Endometrium (tissue), 2 donors: ENCODE data around the gene WDR82.

Experiments
- FAIRE-seq: peaks from 2 replicates; lab custom pipeline; 2012; peaks lifted over from hg19 to GRCh38; lab: Jason Lieb, UNC
- donor health status: control.
- donor health status: control.

WDR82 gene

DNA sequence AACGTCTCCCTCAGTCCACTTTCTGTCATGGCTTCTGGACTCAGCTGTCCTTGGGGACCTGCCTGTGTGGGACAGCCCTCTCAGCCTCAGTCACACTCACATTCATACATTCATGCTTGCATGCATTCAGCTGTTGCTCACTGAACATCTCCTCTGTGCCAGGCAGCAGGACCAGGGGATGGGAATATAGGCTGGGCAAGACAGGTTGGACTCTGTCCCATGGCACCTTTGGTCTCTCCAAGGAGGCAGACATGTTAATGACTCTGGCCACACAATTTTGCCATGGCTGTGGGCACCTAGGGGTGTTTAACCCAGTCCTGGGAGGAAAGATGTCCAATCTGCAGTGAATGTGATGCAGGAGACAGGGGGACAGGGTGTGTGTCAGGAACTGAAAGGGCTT is 29.9 kb upstream of the WDR82 start:
- no peak for FAIRE-seq

DNA sequence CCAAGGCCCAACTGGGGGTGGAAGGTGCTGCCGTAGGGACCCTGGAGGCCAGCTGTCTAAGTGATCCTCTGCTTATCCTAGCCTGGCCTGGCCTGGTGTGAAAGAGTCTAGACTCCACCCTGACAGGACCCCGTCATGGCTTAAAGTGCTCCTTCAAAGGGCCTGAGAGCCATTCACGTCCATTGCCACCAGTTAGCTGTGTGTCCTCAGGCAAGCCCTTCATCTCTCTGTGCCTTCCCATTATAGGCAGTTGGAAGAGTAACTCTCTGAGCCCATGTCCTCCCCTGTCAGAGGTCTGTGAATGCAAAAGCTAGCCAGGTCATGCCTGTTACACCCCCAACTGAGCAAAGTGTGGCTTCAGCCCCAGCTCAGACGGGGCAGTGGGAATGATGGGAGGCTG is 28.5 kb upstream of the WDR82 start:
- FAIRE-seq: no peak

DNA sequence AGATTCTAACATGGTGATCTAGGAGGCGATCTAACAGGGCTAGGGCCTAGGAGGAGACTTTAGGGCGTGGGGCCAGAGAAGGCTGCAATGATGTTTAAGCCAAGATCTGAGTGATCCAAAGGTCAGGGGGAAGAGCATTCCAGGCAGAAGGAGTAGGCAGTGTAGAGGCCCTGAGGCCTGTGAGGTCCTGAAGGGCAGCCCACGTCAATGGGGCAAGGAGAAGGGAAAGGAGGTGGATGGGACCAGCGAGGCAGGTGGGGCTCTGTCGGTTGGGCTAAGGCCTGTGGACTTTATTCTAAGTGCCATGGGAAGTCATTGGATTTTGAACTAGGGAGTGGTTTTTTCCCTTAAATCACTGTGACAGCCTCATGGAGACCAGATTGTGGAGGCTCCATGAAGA is 27.5 kb upstream of the WDR82 start:
- no peak for FAIRE-seq

DNA sequence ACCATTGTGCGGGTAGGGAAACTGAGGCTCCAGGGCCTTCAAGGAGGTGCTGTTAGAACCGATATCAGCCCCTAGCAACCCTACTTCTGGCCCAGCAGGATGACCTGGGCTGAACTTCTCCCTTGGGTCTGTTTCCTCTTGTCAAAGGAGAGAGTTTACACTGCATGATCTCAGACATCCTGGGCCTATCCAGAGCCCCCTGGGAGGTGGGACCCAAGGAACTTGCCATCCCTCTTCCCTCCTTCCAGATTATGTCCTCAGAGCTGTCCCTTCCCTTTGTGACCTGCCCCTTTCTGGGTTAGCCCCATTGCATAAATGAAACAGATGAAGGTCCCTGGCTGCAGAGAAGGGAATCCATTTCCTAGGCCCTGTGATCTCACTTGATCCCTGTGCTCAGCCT is 25.4 kb upstream of the WDR82 start:
- no peak for FAIRE-seq

DNA sequence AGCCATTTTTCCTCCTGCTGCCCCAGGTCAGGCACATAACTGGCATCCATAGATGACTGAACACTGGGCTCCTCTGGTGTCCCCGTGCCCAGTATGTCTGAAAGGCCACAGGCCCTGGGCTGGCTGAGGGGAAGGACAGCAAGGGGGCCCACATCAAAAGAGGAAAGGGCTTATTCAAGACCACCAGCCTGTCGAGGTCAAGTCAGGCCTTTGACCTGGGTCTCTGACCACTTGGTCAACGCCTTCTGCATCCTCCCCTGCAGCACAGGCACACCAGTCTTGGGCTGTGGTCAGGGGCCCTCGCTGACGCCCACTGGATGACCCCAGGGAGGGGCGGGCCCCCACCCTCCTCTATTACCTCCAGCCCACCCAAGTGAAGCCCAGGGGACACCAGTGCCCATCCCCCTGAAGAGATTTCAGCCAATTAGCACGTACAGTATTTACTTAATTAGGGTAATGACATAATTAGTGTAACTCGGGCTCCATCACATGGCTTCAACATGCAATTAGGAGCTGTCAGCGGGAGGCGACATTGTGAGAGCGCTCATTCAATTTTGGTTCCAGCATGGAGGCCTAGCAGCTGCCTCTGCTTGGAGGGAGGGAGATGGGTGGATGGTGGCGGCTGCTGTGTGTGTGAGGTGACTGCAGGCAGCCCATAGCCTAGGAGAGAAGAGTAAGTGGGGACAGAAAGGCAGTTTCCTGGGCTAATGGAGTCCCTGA is 24.1 kb upstream of the WDR82 start:
- no peak for FAIRE-seq

DNA sequence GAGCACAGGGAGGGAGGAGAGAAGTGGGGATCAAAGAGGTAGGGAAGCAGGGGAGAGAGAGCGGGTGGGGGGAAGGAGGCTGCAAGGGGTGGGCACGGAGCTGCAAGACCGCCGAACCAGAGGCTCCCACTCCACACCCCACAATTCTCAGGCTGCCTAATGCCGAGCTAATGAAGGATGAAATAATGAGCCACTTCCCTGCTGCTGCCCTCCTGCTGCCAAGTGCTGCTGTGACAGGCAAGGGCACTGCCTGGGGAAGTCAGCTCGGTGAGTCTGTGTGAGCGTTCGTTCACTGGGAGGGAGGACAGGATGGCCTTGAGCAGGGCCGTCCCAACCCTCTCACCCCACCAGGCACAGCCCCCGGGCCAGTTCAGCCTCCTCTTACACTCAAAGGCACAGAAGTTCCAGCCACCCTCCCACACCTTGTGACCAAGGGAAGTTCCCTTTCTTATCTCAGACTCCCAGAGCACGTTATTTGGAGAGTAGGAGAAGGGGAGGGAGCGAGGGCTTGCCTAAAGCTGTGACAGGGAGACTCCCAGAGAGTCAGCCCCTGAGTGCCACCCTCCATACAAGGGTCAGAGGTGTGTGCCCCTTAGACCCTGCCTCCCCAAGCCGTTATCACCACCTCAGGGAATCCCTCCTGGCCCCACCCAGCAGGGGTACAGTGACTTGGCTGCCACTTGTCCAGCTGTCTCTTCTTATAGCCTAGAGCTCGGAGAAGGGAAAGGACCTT is 21.6 kb upstream of the WDR82 start:
- FAIRE-seq: no peak

DNA sequence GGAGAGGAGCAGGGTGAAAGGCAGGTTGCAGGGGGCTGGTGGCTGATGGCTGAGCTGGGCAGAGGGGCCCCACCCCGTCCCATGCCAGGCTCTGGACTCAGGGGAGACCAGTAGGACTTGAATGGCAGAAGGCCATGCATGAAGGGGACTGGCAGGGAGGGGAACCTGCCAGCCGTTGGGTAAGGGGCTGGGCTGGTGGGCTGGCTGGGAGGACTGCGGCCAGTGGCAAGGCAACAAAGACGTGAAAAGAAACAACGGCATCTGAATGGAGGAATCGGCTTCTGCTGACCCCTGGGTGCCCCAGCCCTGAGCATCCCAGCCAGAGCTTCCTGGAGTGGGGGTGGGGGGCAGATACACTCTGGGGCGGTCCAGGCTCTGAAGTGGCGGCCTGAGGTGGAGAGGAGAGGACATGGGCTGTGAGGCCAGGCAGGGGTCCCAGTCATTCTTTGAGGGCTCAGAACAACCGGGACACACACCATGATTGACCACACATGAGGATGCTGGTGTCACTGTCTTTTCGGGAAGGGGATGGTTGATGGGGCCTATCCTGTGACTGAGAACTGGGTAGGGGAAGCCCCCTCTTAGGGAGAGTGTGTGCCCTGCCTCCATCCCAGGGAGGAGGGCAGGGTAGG is 20.9 kb upstream of the WDR82 start:
- no peak for FAIRE-seq

DNA sequence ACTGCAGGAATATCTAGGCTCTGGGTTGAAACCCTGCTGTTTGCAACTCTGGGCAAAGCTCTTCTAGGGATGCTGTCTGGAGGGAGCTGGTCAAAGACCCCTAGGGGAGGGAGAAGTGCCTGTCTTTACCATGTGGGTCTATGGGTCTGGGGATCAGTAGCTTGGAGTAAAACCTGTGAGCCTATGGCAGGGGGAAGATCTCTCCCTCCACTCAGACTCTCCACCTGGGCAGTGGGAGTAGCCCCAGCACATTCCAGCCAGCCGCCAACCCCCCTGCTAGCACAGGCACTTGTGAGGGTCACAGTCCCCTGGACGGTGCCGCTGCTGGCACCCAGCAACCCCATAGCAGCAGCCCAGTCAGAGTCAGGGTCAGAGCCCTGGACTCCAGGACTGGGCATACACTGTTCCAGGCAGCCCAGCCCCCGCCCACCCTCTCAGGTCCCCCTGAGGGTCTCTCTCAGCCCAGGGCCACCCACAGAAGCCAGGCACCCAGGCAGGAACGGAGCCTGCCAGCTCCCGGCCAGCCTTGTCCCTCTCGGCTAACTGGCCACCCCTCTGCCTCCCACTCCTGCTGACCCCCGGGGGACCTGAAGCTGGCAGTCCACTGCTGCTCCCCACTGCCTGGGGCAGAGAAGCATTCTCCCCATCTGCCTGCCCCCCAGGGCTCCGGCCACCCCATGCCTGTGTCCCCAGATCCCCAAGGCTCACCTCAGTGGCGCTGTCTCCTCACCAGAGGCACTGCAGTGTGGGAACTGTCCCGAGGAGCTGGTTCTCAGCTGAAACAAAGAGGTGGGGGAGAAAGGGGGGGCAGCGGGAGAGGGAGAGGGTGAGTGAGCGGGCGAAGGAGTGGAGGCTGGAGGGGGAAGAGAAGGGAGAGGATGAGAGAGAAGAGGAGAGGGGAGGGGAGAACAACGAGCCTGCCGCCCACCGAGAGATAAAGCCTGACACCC is 20.0 kb upstream of the WDR82 start:
- FAIRE-seq: no peak

DNA sequence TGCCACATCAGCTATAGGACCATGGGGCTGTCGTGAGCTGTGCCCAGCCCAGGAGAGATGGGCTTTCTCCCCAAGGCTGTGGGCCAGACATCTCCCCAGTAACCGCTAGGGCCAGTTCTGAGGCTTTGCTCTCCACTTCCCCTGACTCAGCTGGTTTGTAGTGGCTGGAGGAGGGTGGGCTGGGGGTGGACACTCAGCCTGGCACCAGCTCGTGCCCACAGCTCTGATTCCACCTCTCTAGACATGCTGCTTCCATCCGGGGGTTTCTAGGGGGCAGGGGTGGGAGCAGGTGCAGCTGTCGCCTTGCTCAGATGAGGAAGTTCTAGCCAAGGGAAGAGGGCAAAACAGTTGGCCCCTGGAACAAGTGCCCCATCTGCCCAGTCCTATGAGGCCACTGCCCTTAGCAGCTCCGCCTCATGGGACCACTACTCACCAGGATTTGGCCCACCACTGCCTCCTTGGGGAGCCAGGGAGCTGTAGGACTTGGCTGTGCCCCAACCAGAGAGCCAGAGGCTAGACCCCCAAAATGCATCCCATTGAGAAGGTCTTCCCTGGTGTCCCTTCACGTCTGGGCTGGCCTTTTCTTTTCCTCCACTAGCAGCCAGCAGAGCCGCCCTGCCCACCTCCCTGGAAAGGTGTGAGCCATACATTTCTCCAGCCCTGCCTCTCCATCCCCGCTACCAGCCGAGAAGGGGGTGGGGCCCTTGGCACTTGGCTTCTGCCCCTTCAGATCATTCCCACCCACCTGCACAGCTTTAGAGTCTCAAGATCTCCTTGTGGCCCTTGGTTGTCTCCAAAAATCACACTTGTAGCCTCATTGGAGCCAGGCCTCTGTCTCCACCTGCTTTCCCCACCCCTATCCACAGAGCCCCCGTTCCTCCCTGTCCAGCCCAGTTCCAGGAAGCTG is 19.0 kb upstream of the WDR82 start:
- FAIRE-seq: no peak

DNA sequence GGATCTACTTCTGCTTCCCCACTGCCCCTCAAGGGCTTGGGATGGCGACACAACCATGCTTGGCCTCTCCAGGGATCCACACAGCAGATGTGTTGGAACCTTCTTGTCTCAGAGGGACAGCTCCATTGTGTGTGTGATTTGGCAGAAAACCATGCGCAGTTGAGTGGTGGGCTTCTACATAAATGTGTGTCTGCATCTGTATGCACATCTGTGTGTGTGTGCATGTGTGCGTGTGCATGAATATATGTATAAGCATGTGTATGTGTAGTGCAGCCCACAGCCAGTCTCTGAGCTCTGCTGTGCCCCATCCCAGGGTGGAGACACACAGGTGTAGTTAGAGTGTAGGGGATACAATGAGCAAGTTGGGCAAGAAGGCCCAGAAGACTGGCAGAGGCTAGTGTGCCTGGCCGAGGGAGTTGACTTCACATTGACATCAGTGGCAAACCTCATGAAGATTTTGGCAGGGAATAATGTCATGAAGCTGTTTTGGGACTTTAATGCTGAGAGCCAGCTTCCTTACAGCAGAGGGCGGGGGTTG is 17.3 kb upstream of the WDR82 start:
- no peak for FAIRE-seq

DNA sequence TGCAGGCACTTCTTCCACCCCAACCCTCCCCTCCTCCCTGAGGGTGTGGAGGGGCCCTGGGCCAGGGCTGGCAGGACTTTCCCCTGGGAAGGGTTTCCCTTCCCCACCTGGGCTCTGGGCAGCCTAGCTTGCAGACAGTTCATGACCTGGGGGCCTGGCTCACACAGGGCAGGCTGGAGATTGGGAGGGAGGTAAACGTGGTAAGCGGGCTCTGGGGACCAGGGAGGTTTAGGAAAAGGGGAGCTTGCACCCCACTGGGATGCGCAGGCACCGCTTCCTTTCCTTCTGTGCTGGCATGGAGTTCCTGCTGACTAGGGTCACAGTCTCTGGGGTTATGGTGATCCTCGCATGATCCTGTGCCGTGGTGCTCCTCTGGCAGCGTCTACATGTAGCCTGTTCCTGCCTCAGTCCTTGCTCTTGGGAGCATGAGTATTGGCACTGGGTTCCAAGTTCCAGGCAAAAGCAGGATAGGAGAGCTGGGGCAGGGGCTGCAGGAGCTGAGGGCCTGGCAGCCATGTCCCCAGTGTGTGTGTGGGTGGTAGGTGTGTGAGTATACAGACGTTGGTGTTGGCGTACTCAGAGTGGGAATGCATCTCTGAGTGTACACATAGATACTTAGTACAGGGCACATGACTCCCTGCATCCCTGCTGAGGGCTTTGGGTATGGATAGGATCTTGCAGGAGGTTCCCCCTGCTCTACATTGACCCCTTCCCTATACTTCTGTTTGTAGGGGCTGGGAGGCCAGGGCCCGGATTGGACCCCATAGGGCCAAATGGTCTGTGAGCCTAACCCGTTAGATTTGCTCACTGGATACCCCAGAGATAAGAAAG is 16.1 kb upstream of the WDR82 start:
- no peak for FAIRE-seq

DNA sequence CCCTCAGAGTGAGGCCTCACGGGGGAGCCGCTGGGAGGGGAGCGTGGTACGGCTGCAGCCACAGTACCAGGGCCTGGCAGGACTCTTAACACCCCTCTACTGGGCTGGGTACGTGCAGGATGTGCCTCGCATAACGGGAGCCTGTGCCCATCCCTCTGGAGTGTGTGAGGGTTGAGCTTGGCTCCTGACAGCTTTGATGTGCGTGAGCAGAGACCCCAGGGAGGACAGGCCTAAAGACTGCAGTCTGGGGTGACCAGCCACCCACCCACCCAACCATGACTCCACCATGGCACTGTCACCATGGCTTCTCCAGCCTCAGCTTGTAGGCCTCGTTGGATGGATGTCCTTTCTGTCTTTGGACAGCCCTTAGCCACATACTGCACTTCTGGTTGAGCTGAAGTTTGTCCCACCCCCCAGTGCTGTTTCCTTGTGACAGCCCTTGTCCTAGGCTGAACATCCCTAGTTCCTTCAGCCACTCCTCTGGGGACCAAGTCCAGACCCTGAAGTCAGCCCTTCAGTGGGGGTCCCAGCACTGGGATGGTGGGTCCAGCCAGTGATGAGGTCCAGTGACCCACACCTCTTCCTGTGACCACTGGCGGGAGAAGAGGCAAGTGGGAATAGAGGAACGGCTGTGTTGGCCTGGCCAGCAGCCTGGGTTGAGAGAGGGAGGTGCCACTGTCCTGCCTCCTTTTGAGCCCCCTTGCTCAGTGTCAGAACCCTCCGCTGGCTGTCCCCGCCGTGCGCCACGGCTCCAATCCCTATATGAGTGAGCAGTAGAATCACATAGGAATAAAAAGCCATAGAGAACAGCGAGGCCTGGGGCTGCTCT is 15.3 kb upstream of the WDR82 start:
- FAIRE-seq: no peak

DNA sequence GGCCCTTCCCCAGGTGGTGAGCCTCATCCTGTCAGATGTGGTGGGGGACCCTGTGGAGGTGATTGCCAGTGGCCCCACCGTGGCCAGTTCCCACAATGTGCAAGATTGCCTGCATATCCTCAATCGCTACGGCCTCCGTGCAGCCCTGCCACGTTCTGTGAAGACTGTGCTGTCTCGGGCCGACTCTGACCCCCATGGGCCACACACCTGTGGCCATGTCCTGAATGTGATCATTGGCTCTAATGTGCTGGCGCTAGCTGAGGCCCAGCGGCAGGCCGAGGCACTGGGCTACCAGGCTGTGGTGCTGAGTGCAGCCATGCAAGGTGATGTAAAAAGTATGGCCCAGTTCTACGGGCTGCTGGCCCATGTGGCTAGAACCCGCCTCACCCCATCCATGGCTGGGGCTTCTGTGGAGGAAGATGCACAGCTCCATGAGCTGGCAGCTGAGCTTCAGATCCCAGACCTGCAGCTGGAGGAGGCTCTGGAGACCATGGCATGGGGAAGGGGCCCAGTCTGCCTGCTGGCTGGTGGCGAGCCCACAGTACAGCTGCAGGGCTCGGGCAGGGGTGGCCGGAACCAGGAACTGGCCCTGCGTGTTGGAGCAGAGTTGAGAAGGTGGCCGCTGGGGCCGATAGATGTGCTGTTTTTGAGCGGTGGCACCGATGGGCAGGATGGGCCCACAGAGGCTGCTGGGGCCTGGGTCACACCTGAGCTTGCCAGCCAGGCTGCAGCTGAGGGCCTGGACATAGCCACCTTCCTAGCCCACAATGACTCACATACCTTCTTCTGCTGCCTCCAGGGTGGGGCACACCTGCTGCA is 14.0 kb upstream of the WDR82 start:
- no peak for FAIRE-seq

DNA sequence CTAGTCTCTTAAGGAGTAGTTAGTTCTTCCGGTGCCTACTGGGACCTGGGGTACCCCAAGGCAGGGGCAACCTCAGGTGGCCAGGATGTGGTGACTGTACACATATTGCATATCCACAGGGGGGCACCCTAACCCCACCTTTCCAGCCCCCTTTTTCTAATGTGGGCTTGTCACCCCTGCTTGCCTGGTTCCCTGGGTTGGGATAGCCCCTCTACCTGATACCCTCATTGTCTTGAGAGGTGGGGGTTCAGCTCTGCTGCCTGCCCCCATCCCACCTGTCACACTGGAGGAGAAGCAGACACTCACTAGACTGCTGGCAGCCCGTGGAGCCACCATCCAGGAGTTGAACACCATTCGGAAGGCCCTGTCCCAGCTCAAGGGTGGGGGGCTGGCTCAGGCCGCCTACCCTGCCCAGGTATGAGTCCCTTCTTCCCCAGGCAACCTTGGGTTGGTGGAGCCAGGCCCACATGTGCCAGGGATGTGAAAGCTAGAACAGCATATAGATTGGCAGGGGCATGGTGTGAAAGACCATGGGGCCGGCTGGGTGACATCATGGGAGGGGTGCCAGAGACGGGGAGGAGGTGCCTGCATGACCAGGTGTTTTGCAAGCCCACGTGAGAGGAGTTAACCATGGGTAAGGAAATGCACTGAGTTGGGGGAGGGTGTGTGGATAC is 13.2 kb upstream of the WDR82 start:
- FAIRE-seq: no peak

DNA sequence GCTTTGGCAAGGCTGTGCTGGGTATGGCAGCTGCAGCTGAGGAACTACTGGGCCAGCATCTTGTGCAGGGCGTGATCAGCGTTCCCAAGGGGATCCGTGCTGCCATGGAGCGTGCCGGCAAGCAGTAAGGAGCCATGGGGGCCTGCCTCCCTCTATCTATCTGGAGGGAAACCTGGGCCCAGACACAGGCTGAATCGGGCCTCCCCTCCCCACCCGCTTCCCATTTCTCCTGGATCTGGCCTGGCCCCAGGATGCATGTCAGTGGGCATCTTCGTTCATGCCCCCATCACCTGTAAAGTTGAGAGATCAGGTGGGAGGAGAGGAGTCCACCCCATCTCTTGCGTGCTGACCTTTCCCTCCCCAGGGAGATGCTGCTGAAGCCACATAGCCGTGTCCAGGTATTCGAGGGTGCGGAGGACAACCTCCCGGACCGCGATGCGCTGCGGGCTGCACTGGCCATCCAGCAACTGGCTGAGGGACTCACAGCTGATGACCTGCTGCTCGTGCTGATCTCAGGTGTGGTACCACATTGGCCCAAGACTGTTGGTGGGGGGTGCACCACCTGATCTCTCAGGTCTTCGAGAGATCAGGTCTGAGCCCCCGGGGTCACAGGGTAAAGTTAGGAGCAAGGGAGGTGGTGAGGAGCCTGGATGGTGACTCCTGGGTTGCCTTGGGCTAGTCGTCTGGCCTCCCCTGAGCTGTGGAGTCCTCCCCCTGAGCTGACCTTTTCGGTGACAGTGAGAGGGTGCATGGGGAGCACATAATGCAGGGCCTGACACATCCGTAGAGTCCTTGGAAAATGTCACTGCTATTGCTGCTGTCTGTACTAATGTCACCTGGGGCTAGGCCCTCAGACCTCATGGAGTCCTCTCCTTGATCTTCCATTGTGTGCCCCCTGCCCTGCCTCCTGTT is 12.4 kb upstream of the WDR82 start:
- FAIRE-seq: no peak

DNA sequence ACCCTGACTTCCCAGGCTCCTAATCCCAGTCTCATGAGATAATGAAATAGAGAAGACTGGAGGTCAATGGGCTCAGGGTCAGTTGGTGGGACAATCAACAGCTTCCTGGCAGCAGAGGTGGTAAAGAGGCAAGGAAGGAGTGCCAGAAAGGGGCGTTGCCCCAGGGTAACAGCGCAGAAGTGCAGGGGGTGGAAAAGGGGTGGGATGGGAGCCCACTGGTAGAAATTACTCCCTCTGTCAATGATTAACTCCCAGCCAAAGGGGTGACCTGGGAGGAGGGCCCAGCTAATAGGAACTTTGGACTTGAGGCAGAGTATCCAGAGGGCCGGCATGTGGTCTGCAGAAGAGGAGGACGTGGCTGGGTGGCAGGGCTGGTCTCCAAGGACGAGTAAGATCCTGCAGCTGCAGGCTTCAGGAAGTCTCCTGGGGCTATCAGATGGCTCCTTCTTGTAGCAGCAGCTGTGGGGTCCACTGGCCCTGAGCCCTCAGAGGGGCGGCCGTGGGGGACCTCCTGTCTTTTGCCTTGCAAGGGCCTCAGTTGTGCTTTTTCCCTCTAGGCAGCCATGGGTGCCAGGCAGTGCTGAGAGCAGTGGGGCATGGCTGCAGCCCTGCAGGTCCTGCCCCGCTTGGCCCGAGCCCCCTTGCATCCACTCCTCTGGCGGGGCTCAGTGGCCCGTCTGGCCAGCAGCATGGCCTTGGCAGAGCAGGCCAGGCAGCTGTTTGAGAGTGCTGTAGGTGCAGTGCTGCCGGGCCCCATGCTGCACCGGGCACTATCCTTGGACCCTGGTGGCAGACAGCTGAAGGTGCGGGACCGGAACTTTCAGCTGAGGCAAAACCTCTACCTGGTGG is 11.5 kb upstream of the WDR82 start:
- no peak for FAIRE-seq
